IPS-18c (cell line): ENCODE measurements around the gene GUCA2A.
"Not testable (repeated sequence)": the region's sequence is repeated elsewhere in the genome, so short reads cannot be mapped to it uniquely, and the experiment has no call there.

Source experiments
- H3K4me3 ChIP-seq: 2 replicates; pipeline ENCODE4 v1.7.0; 2013; ENCODE audit warnings: low read depth, mild to moderate bottlenecking, low read length, moderate library complexity; ENCODE audit not compliant: insufficient read depth
- H3K9me3 ChIP-seq: one replicate; pipeline ENCODE4 v1.6.1; 2013; ENCODE audit warnings: mild to moderate bottlenecking, low read length, moderate library complexity; ENCODE audit not compliant: control insufficient read depth, insufficient read depth

The GUCA2A gene, protein sequence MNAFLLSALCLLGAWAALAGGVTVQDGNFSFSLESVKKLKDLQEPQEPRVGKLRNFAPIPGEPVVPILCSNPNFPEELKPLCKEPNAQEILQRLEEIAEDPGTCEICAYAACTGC

DNA sequence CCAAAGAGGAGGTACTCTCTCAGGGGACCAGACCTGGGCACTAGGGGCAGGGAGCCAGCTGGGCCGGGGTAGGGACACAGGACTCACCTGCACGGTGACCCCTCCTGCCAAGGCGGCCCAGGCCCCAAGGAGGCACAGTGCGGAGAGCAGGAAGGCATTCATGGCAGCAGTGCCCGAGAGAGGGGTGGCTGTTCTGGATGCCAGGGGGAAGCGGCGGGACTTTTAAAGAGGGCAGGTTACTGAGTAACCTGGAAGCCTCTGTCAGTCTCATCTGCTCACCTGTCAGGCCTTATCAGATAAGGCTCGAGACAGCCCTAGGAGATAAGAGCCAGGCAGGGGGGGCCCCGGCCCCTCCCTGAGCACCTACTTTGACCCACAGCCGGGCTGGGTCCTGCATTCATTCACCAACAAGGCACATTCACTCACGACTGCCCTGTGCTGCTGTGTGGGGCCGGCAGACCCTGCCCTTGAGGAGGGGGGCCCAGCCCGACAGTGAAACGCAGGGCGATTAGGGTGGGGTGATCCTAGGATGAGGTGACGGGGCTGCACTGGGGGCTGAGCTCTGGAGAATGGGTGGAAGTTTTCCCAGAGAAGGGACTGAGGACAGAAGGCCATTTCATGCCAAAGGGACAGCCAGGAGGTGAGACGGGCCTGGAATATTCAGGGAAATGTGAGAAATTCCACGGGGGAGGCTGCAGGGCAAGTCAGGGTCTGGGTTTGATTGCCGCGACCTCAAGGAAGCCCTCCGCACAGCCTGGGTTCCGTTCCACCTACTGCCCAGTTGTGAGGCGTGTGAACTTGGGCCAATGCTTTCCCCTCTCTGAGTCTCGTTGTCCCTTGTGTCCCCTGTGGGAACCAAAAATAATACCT is at the start of gene GUCA2A:
GUCA2A (minus strand) TSS at position 195 of the 870 bp plus-strand sequence; CDS start at position 162, 33 bp downstream.
- no peaks in the 10 kb centered on the region for H3K9me3 ChIP-seq
- H3K4me3 ChIP-seq, result no peak within 1 kb of the TSS

DNA sequence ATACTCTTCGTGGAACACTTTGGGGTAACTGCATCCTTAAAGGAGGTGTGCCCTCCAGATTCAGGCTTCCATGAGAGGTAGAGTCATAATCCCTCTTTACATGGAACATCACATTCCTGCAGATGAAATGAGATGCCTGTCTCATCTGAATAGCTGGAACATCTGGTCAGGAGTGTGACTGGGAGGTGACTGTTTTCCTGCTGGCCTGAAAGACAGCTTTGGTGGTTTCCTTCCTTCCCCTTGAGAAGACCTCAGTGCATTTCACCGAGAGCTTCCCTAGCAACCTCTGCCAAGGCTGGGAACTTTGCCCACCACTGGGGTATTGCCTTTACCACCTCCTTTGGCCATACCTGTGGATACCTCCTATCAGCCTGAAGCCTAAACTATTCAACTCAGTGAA is 46.7 kb upstream of the GUCA2A start:
- Histone ChIP-seq H3K4me3 (no peak overlapping the region), H3K9me3 (no peaks in the 10 kb centered on the region)

DNA sequence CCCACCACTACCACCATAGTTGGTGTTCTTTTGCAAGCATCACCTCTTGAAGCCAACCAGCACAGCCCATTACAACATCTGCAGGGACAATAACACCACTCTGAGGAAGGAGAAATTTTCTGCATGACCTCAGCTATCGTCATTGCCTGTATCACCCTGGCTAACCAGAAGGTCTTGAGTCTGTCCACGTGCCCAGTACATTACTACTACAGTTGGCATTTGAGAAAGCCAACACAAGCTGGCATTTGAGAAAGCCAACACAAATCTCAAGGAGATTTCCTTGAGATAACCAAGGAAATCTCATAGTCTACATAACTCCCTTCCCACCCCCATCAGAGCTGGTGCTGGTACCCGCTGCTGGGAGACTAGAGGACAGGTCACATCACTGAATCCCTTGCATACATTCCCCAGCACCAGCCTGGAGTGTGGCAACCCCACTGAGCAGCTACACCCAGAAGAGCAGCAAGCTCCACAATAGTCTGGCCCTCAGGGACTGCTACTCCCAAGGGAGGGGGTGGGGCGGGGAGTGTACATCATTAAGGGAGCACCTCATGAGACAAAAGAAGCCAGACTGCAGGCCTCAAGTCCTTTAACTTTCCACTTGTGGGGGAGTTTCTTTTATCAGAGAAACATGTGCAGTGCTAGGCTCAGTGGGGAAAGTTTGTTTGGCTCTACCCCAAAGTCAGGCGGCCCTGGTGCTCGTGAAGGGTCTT is 46.0 kb upstream of the GUCA2A start:
- Histone ChIP-seq H3K9me3 (no peaks in the 10 kb centered on the region), H3K4me3 (no peak overlapping the region)

DNA sequence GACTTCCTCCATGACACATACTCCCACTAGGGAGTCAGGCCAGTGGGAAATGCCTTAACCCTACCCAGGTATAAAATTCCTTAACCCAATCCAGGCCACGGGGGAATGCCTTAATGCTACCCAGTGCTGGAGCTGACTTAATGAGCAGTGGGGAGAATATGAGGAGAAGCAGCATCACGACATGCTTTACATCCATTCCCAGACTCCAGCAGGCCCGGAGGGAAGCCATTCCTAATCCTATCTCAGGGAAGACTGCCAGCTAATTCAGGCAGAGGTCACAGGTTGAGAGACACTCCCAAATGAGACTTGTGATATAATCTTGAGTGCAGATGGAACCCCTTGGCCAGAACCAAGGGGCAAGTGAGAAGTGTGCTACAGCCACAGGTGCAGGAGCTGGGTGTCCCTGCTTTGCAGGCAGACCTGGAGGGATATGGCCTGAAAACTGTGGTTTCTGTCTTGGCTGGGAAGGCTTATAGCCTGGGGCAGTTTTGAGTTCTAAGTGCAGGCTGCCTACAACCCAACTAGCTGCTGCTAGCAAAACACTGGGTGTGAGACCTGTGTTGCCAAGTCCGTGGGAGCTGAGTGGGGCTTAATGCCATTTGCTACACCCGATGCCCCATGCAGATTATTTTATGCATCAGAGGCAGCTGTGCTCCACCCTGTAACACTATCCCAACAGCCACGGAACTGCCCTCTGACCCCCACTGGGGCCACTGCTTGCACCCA is 45.1 kb upstream of the GUCA2A start:
- Histone ChIP-seq H3K4me3 (no peak overlapping the region), H3K9me3 (no peaks in the 10 kb centered on the region)

DNA sequence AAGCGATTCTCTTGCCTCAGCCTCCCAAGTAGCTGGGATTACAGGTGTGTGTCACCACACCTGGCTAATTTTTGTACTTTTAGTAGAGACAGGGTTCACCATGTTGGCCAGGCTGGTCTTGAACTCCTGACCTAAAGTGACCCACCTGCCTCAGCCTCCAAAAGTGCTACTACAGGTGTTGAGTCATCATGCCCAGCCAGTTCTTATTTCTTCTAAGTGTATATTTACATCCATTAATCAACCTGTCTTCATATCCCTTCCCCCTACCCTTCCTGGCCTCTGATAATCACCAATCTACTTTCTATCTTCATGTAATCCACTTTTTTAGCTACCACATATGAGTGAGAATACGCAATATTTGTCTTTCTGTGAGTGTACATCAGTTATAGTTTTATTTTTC is 42.4 kb upstream of the GUCA2A start:
- H3K4me3 ChIP-seq, H3K9me3 ChIP-seq: not testable (repeated sequence)

DNA sequence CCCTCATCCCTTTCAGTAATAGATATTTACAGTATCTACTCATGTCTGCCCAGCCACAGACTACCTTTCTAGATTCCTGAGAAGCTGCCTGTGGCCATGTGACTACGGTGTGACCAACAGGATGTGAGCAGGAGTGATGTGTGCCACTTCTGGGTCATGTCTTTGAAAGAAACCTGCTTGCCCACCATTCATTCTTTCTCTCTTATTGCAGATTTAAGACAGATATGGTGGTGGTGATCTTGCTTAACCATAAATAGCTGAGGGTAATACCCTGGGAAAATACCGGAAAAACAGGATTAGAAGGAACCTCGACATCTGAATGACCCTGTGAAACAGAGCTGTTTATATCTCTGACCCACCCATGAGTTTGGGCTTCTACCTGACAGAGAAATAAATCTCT is 41.6 kb upstream of the GUCA2A start:
- no peaks in the 10 kb centered on the region for H3K9me3 ChIP-seq
- H3K4me3 ChIP-seq, result no peak overlapping the region

DNA sequence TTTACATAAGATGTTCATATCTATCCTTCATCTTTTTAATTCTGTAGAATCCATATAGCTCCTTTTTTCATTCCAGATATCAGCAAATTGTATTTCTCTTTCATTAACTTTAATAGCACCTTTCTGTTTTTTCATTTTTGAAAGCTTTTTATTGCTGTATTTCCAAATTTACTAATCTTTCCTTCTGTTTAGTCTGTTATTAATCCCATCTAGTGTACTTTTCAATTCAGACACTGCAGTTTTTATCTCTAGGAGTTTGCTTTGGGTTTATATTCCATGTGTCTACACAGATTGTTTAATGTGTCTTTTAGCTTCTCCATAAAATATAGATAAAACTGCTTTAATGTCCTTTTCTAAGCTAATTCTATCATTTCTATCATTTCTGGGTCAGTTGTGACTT is 37.4 kb upstream of the GUCA2A start:
- Histone ChIP-seq H3K9me3 (no peaks in the 10 kb centered on the region), H3K4me3 (no peak overlapping the region)

DNA sequence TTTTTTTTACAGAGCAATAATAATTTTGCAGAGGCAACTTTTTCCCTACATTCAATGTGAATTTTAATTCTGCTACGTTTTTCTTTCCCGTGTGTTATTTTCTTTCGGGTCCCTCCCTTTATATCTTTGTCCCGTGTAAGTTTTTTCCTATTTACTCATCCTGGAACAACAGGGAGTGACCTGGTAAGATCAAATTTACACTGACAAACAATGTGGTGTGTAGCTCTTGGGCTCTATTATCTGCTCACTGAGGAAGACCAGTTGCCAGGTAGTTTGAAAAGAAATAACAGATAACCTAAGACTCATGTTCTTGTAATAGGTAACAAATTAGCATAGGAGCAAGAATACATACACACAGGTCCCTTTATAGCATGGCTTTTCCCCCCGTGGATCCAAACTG is 33.7 kb upstream of the GUCA2A start:
- H3K9me3 ChIP-seq, result no peaks in the 10 kb centered on the region
- H3K4me3 ChIP-seq, result no peak overlapping the region

DNA sequence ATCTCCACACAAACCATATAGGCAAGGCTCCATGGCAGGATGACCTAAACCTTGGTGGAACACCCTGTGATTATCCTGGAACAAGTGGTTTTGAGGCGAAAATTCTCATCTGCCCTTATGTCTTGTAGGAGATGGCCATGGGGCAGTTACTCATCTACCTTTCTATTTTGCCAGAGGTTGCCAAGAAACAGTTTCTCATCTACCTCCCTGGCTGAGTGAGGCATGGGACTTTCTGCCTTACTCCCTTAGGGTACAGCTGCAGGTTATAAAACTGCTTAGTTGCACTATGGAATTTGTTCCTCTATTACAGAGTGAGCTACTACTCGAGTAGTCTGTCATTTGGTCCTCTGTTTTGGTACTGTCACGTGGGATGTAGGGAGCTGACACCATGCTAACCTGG is 31.3 kb upstream of the GUCA2A start:
- Histone ChIP-seq H3K4me3 (no peak overlapping the region), H3K9me3 (peaks cover 2% of the 10 kb centered on the region)

DNA sequence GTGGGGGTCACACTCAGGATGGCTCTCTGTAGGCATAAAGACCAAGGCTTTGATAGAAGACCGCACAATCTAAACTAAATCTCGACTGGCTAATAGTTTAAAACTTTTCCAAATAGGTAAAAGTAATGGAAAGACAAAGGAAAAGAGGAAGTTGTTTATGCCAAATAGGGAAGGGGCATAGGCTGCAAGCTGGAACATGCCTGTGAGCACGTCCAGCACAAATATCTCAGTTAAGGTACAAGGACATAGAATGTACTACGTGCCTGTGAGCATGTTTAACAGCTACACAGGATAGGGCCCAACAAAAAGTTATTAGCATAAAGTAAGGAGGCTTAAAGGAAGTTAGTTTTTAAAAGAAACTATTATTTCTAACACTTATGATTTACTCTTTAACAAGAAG is 27.6 kb upstream of the GUCA2A start:
- peaks cover 2% of the 10 kb centered on the region for H3K9me3 ChIP-seq
- no peak overlapping the region for H3K4me3 ChIP-seq

DNA sequence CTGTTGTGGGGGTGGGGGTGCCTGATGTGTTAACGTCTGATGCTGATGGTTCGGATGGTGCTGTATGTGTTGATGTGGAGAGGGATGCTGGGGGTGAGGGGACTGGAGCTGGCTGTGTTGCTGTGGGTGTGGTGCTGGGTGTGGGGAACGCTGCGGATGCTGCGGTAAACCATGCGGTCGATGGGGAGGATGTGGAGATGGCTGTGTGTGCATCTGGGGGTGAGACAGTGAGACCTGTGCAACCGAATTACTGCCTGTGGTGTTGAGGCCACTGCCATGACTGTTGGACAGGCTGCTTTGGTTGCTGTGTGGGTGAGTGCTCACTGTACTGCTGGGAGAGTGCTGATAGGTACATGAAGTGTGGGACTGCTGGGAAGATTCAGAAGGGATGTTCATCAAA is 26.8 kb upstream of the GUCA2A start:
- no peak overlapping the region for H3K4me3 ChIP-seq

DNA sequence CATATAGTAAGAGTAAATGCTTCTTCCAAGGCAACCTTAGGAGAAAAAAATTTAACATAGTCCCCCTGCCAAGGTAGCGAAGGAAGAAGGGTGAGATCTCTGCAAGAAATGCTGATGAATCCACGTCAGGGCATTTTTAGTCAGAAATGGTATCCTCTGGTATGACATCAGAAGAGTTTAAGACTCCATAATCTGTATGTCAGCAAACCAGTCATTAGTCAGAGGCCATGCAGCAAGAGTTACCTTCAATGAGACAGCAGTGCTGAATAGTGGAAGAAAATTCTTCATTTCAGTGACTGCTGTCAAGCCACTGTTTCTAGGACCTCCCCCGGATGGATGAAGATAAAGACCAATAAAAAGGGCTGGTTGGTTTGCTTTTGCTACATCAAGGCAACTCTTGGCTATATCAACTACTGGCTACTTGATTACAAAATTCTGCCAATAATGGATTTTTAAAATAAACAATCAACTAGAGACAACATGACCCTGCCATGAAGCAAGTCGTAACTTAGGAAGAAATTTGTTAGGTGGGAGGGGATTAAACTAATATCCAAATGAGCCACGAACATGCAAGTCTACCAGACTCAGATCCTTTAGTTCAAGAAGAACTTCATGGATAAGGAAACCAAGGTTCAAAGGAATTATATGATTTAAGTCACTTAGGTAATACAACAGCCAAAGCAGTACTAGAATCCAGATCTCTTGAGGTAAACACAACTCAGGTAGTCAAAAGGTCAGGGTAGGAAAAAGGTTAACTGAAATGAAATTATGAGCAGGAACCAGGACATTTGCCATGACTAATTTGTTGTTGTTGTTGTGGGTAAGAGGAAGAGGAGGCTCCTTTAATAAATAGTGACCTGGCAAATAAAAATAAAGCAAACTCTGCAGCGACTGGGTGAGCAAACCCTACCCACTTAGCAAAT is 25.6 kb upstream of the GUCA2A start:
- Histone ChIP-seq H3K9me3 (peaks cover 2% of the 10 kb centered on the region), H3K4me3 (no peak overlapping the region)

More for the DNA sequence above, 26.8 kb upstream of the GUCA2A start:
- H3K9me3 ChIP-seq, result peaks cover 2% of the 10 kb centered on the region

DNA sequence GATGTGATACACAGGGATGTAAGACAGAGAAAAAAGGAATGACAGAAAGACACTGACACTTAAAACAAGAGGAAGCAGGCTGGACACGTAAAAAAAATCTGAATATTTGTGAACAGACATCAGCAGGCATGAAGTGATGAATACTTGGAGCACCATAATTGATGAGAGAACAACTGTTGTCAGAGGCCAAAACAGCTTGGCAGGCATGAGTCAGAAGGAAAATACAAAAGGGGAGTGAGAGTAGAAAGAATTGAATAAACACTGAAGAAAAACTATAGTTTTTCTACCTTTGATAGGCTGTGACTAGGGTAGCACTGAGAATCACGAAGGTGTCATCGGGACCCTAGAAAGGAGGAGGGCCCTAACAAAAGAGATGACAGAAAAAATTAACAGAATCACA is 21.6 kb upstream of the GUCA2A start:
- Histone ChIP-seq H3K9me3 (peaks cover under 1% of the 10 kb centered on the region), H3K4me3 (no peak overlapping the region)

DNA sequence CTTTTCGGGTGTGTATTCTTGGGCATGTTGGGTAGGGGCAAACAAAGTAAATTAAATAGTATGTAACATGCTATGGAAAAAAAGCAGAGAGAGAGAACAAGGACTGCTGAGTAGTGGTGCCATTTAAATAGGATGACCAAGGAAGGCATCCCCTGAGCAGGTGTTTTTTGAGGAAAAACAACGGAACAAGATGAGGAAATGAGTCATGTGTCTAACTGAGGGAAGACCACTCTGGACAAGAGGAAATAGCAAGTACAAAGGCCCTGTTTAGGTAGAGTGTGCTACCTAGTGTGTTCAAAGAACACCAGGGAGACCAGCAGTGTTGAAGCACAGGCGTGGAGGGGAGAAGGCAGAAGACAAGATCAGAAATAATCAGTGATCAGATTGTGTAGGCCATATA is 20.1 kb upstream of the GUCA2A start:
- H3K9me3 ChIP-seq, result no peaks in the 10 kb centered on the region
- no peak overlapping the region for H3K4me3 ChIP-seq

DNA sequence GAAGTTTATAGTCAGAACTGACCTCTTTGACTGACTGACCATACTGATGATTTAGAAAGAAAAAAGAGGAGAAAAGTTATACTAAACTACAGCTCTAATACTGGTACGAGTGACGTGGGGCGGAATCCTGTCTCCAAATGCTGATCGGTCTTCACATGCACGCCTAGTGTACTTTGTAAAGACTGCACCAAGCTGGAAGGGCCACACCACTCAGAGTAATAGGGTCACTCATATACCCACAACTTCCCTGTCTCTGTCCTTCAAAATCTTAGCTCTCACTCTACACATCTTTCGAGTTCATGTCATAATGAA is 19.4 kb upstream of the GUCA2A start:
- no peaks in the 10 kb centered on the region for H3K9me3 ChIP-seq
- H3K4me3 ChIP-seq, result no peak overlapping the region

DNA sequence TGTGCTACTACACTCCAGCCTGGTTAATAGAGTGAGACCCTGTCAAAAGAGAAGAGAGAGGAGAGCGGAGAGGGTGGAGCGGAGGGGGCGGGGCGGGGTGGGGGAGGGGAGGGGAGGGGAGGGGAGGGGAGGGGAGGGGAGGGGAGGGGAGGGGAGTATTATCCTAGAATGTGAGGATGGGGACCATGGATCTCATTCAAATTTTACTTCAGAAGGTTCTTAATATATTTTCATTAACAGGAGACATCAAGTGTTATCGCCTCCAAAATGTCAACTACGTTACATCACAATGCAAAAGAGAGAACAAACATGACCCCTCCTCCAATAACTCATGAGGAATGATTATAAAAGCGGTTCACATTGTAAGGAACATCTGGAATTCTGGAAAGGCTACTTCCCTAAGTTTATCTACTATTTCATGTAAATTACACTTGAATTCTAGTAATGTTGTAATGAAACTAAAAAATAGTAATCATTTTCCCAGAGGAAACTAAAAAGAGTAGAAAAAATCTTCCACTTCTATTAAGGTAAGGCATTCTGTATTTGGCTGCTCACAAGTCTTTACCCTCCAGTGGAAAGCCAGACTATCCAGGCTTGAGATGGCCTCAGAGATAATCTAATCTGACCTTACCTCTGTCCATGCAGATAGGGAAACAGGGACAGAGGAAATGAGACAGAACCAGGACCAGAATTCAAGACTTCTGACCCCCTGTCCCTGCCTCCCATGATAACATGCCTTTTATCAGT is 18.8 kb upstream of the GUCA2A start:
- no peaks in the 10 kb centered on the region for H3K9me3 ChIP-seq
- no peak overlapping the region for H3K4me3 ChIP-seq
